AG09319 (cell line): ENCODE measurements around the gene CELSR1.

Experiments used
- DNase-seq: peaks from one replicate; pipeline ENCODE4 v3.0.0-alpha.2; 2010; ENCODE audit warnings: low read depth; ENCODE audit errors: extremely low read depth
- CTCF ChIP-seq: IDR thresholded peaks from 2 replicates; pipeline ENCODE4 v1.5.1; 2011; ENCODE audit warnings: low read depth, mild to moderate bottlenecking, inconsistent platforms, low read length, moderate library complexity

The CELSR1 gene

GRCh38 chr22:46482056-46482675, 55.3 kb downstream of the CELSR1 start:
- no peak for DNase-seq
- TF ChIP-seq CTCF = no peak

- no peak for DNase-seq
- no peak for TF ChIP-seq CTCF
Measured at GRCh38 chr22:46481386-46481785, 56.0 kb downstream of the CELSR1 start.

GRCh38 chr22:46480396-46480795, 57.0 kb downstream of the CELSR1 start:
- DNase-seq = no peak
- TF ChIP-seq CTCF = no peak

- DNase-seq = no peak
- TF ChIP-seq CTCF = no peak
Measured at GRCh38 chr22:46479046-46479445, 58.4 kb downstream of the CELSR1 start.

GRCh38 chr22:46478083-46478551, 59.3 kb downstream of the CELSR1 start:
- DNase-seq = no peak
- no peak for TF ChIP-seq CTCF

GRCh38 chr22:46476547-46476941, 60.9 kb downstream of the CELSR1 start:
- DNase-seq = no peak
- TF ChIP-seq CTCF = no peak

GRCh38 chr22:46473896-46474557, 63.4 kb downstream of the CELSR1 start:
- no peak for TF ChIP-seq CTCF
- no peak for DNase-seq
